ENCODE data around the gene C10orf90.

GRCh38 chr10:126502441-126502840 lies 168.1 kb downstream of the C10orf90 start:
- no peak for TF ChIP-seq POLR2A (IDR thresholded peaks at IDR 0.05; ENCODE audit: extremely low read depth, insufficient read length)
- no peak for TF ChIP-seq CTCF (IDR thresholded peaks at IDR 0.05; ENCODE audit: low read depth, low read length)
- TF ChIP-seq MYC (IDR thresholded peaks at IDR 0.05; ENCODE audit: low read depth, low read length) = no peak
- no peak for TF ChIP-seq MAX (IDR thresholded peaks at IDR 0.05; ENCODE audit: low read depth, low read length)
